Limb (tissue), 2 donors: ENCODE data around the gene STKLD1.
"Not testable (repeated sequence)": the region's sequence is repeated elsewhere in the genome, so short reads cannot be mapped to it uniquely, and the experiment has no call there.

Experiments
- DNase-seq, 2 donors: peaks; one replicate each; pipeline ENCODE4 v3.0.0-alpha.2; 2016; ENCODE audit errors: extremely low spot score in 2 of 2

The STKLD1 gene

DNA sequence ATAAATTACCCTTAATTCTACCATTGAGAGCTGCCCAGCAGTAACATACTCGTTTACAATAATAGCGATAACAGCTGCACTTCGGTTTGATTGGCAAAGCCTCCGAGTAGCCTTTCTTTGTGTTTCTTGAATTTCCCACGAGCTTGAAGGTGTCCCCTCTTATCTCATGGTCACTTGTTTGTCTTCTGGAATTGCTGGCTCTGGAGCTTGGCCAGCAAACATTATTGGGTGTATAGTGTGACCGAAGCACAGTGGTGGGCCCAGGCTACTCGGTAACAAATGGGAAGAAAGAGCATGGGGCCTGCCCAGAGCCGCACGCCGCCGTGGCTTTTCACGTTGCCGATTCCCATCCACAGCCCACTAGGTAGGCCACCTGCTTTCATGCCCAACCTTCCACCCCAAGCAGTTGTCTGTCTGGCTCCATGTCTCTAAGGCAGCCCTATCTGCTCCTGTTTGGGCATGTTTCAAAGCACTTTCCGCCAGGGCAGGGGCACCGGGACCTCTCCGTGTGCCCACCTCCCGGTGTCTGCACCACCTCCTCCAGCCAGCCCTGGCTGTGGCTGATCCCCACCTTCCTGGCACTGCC, 8.7 kb downstream of the STKLD1 start:
- DNase-seq = no peak

DNA sequence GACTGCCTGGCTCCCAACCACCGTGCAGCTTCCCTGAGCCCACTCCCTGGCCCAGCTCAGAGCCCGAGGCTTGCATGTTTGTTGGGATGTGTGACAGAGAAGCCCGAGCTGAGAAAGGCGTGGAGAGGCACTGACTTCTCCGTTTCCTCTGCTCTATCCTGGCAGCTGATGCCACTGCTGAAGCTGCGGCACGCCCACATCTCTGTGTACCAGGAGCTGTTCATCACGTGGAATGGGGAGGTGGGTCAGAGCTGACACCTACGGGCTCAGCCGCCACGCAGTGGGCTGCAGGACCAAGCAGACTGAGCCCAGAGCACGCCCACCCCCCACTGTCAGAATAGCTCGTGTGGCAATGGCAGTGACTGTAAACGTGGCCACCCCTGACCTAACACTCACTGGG, 9.3 kb downstream of the STKLD1 start:
- no peak for DNase-seq

DNA sequence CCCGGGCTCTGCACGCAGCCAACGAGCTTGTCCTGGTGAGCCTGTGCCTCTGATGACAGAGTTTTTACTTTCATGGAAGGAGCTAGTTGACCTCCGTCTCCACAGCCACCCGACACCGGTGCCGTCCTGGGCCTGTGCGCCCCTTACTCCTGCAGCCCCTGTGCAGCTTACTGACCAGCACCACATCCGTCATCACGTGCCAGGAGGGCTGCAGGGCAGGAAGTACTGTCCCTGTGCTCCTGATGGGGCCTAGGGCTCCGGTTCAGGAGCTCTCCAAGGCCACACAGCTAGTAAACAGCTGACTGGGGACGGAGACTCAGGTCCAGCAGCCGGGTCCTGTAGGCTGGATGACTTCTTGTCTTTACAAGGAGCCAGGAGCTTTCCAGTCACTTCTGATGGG, 10.2 kb downstream of the STKLD1 start:
- DNase-seq = no peak

GRCh38 chr9:133387680-133388079, 11.5 kb downstream of the STKLD1 start:
- no peak for DNase-seq

GRCh38 chr9:133389025-133389557, 12.9 kb downstream of the STKLD1 start:
- no peak for DNase-seq

DNA sequence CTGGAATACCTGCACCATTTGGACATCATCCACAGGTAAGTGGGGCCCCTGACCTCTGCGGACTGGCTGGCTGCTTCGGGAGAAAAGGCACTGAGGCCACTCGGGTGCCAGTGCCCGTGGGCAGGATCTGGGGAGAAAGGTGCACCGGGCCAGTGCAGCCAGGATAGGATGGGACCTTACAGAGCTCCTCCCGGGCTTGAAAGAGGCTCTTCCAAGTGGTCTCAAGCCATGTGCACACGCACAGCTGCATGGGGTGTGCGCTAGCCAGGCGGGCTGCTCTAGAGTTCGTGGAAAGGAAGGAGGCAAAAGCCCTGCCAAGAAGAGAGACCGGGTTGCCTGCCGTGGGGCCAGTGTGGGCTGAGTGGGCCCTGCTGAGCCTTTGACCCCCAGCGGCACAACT, 13.4 kb downstream of the STKLD1 start:
- DNase-seq = no peak

DNA sequence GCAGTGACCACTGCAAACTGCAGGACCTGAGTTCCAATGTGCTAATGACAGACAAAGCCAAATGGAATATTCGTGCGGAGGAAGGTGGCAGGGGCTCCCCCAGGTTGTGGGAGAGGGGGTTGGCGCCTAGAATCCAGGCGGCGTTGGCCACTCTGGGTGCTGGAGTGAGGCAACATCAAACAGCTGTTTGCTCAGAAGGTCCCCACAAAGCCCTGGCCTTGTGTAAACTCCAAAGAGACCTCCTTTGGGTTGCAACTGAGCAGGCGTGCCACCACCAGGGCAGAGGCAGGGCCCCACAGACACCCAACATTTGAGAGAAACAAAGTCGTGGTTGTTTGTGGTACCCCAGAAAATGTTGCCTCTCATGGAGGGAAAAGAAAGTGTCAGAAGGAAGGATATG, 14.5 kb downstream of the STKLD1 start:
- DNase-seq = no peak

GRCh38 chr9:133391449-133391848, 15.3 kb downstream of the STKLD1 start:
- not testable (repeated sequence) for DNase-seq

GRCh38 chr9:133392308-133392707, 16.1 kb downstream of the STKLD1 start:
- DNase-seq = not testable (repeated sequence)

DNA sequence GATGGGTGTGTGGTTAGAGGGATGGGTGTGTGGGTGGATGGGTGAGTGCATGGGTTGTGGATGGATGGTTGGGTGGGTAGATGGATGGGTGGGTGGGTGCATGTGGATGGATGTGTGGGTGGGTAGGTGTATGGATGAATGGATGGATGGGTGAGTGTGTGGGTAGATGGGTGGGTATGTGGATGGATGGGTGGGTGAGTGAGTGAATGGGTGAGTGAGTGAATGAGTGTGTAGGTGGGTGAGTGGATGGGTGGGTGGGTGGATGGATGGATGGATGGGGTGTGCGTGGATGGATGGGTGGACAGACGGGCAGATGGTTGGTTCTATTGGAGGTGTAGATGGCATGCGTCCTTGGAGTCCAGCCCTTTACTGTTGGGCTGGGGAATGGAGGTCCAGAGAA, 17.2 kb downstream of the STKLD1 start:
- no peak for DNase-seq

- DNase-seq = no peak
Observed at GRCh38 chr9:133394687-133395271, 18.6 kb downstream of the STKLD1 start.

DNA sequence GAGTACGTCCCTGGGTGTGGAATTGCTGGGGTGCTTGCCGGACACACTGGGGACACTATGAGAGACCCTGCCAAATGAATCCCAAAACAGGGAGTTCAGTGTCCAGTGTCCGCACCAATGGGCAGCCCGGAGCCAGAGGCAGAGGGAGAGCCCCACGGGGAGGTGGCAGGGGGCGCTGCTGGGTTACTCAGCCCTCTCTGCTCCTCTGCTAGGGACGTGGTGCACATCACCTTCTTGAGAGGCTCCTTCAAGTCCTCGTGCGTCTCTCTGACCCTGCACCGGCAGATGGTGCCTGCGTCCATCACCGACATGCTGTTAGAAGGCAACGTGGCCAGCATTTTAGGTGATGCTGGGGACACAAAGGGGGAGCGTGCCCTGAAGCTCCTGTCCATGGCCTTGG, 20.8 kb downstream of the STKLD1 start:
- no peak for DNase-seq

DNA sequence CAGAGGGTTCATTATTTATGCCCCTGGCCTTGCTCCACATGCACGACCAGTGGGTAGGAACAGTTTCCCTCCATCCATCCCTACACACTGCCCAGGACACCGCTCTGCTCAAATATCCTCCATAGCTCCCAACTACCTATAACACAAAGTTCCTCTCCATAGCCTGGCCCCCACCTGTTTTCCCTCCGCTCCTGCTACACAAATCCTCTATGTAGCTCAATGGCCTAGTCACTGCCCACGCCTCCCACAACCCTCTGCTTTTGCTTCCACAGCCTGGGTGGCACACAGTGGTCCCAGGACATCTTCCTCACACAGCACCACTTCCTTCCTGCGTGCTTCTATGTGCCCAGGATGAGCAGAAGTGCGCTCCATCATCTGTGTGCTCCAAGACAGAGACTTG, 21.2 kb downstream of the STKLD1 start:
- no peak for DNase-seq

DNA sequence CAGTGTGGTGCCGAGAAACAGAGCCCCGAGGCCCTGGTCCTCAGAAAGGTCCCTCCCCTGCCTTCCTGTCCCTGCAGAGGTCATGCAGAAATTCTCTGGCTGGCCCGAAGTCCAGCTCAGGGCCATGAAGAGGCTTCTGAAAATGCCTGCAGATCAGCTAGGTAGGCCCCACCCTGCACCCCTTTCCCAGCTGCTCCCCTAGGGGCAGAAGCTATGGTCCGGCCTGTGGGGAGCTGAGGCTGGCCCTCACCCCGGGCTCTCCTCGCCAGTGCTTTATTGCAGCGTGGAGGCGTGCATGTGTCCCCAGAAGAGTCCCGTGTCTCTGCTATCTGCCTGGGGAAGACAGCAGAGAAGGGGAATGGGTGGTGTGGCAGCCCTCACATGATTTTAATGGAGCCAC, 21.7 kb downstream of the STKLD1 start:
- no peak for DNase-seq

GRCh38 chr9:133400292-133400691, 24.1 kb downstream of the STKLD1 start:
- no peak for DNase-seq

DNA sequence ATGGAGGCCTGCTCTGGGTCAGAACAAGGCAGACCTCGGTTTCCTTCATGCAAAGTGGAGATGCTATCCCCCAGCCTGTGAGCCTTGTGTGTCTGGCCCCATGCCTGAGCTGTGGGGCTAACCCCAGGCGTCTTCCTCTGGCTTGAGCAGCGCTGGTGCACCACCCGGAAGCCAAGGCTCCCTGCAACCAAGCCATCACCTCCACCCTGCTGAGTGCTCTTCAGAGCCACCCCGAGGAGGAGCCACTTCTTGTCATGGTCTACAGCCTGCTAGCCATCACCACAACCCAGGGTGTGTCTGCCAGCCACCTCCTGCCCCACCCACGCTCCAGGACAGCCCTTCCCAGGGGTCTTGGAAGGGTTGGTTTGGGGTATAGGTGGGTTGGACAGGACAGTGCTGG, 25.4 kb downstream of the STKLD1 start:
- no peak for DNase-seq

GRCh38 chr9:133402689-133403088, 26.5 kb downstream of the STKLD1 start:
- no peak for DNase-seq

- DNase-seq = no peak
Observed at GRCh38 chr9:133403766-133404453, 27.7 kb downstream of the STKLD1 start.

GRCh38 chr9:133404454-133405002, 28.4 kb downstream of the STKLD1 start:
- DNase-seq = no peak

DNA sequence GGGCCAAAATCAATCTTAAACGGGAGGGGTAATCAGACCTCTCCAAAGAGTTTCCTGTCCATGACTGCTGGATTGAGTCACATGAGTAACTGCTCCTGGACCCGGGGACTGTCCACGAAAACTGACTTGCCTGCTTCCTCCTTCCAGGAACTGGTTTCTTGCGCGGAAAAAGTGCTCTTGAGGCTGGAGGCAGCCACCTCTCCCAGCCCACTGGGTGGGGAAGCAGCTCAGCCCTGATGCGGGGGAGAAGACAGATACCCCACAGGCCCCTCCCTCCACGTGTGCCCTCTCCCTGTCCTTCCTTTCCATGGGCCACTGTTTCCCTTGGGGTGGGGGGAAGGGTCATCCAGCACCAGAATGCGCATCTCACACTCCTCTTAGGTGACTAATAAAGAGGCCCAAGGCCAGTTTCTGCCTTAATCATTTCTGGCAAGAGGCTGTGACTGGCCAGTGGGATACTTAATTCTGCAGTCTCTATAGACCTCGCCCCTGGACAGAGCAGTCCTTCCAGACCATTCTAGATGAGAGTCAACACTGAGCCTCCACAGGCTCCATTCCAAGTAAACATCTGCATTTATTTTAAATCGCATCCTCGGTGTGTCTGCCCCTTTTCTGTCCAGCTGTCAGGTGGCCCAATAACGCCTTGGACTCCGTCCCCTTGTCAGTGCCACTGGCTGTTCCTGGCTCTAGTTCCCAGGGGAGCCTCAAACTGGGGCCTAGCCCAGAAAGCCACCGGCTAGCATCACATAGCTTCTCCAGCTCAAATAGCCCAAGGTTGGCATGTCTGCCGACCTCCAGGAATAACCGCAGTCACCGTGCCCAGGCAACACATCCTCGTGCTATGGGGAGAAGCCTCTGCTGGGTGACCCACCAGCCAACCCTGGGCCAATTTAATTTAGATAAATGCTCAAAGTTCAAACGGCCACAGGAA, 29.6 kb downstream of the STKLD1 start:
- DNase-seq = no peak

DNA sequence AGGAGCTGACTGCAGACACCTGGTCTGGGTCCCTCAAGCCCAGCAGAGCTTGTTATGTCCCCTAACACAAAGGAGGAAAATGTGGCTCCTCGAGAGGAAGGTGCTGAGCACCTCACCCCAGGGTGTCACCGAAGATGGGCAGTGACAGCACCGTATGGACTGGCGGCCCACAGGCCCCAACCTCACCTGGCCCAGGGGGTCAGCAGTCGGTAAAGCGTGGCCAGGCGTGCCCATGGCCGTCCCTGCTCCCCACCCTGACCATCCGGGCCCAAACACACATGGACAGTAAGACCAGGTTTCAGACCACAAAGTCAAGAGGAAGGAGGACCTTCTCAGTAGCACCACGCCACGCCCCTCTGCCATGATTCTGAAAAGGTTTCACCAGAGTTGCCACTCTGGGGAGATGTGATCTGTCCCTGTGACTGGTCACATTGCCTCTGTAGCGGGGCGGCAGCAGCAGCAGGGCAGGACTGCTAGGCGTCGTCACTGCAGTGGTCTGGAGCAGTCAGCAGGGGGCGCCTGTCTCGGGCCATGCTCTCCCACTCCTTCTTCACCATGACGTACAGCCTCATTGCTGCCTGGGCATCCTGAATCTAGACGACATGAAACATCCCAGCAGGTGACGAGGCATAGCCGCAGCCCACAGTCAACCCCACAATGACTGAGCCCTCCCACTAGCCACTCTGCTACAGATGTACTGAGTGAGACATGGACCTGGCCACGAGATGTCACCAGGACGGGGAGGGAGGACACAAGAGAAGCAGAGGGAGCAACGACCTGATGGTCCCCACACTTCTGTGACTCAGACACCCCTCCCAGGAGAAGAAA, 30.5 kb downstream of the STKLD1 start:
- DNase-seq = peak; percentile 66 to 82
